MCF 10A (cell line): ENCODE results near the gene CAMK2G. TPM values are rescaled to one million over a fixed set of nuclear protein-coding genes. Genes with fewer than 3 reads are reported as not detected.

Source experiments
- BruUV-seq: library from RNA; stranded (reverse); fragments of 400-500 nt; replicated peaks from 2 replicates; lab custom pipeline; 2021; lab: Mats Ljungman, UMichigan
- CTCF ChIA-PET: fragments of 300-600 bp; sonication (Branson Sonifier 250); formaldehyde crosslinking; extraction: SDS; loops from one replicate; lab custom pipeline; 2021; ENCODE audit warnings: antibody characterized with exemption, inconsistent platforms; lab: Yijun Ruan, JAX
- POLR2A ChIA-PET: fragments of 300-600, 350-650 bp; sonication (Branson Sonifier 250); formaldehyde crosslinking; extraction: SDS; loops from one replicate; lab custom pipeline; 2020; ENCODE audit warnings: antibody characterized with exemption, inconsistent platforms; lab: Yijun Ruan, JAX
- DNase-seq: peaks from one replicate; pipeline ENCODE4 v3.0.0-alpha.2; 2018; ENCODE audit not compliant: unreplicated experiment
- H3K27ac Mint-ChIP-seq: one replicate; pipeline ENCODE4 v1.8.0; 2022; ENCODE audit warnings: mild to moderate bottlenecking, low read depth, mixed read lengths; ENCODE audit not compliant: unreplicated experiment
- H3K27me3 Mint-ChIP-seq: one replicate; pipeline ENCODE4 v1.8.0; 2022; ENCODE audit warnings: mixed read lengths; ENCODE audit not compliant: insufficient read depth, unreplicated experiment
- H3K36me3 Mint-ChIP-seq: one replicate; pipeline ENCODE4 v1.8.0; 2022; ENCODE audit warnings: mild to moderate bottlenecking, moderate library complexity, mixed read lengths; ENCODE audit not compliant: insufficient read depth, unreplicated experiment
- H3K4me1 Mint-ChIP-seq: one replicate; pipeline ENCODE4 v1.8.0; 2022; ENCODE audit warnings: mixed read lengths; ENCODE audit not compliant: insufficient read depth, unreplicated experiment
- H3K4me3 Mint-ChIP-seq: one replicate; pipeline ENCODE4 v1.8.0; 2022; ENCODE audit warnings: mild to moderate bottlenecking, moderate library complexity, mixed read lengths; ENCODE audit not compliant: unreplicated experiment
- H3K9me3 Mint-ChIP-seq: one replicate; pipeline ENCODE4 v1.8.0; 2022; ENCODE audit warnings: mixed read lengths; ENCODE audit not compliant: unreplicated experiment
- CTCF ChIP-seq: fragments of 200-600 bp; IDR thresholded peaks from one replicate; pipeline ENCODE4 v1.8.0; 2022; ENCODE audit warnings: antibody characterized with exemption, mild to moderate bottlenecking; ENCODE audit not compliant: unreplicated experiment
- intact Hi-C: fragments of 100-400 bp; cut with micrococcal nuclease; formaldehyde crosslinking; loops from 2 replicates; pipeline ENCODE4 v1.14.1; 2022
- total RNA-seq: library from RNA; stranded (reverse); gene quantifications from 2 replicates; pipeline ENCODE4 v1.2.3, GENCODE V29; 2022

CAMK2G gene
- total RNA-seq, 1 experiment from 2014 or later = 10.9 TPM

GRCh38 chr10:73828161-73828560 lies 46.2 kb downstream of the CAMK2G start:
- Mint-ChIP-seq H3K4me1 (peaks cover 12% of the 10 kb centered on the region), H3K9me3 (no peaks in the 10 kb centered on the region), H3K4me3 (no peak overlapping the region), H3K36me3 (no peaks in the 10 kb centered on the region), H3K27ac (no peak overlapping the region), H3K27me3 (no peaks in the 10 kb centered on the region)
- intact Hi-C loops = no loop called here
- BruUV-seq = no TSS peak
- no peak for DNase-seq
- POLR2A ChIA-PET = interaction anchor here (1.4 to 1.6 kb wide), 2 partner anchors 9 to 14 kb away, joined by 3 to 5 read pairs; no protein-coding TSS in a partner anchor
- CTCF ChIA-PET = interaction anchor here (0.9 to 1.1 kb wide), 2 partner anchors 8 to 113 kb away, joined by 3 read pairs; no protein-coding TSS in a partner anchor
- TF ChIP-seq CTCF = no peak

GRCh38 chr10:73827346-73828089 lies 46.8 kb downstream of the CAMK2G start:
- intact Hi-C loops = no loop called here
- Mint-ChIP-seq H3K4me3 (peak overlapping the region; percentile 46), H3K27ac (peak overlapping the region; percentile 27), H3K27me3 (no peaks in the 10 kb centered on the region), H3K9me3 (no peaks in the 10 kb centered on the region), H3K4me1 (peaks cover 12% of the 10 kb centered on the region), H3K36me3 (no peaks in the 10 kb centered on the region)
- ChIA-PET CTCF (interaction anchor here (0.6 to 1.1 kb wide), 6 partner anchors 8 to 113 kb away, joined by 3 to 4 read pairs (median 3); no protein-coding TSS in a partner anchor), POLR2A (interaction anchor here (0.8 to 1.7 kb wide), 5 partner anchors 9 to 49 kb away, joined by 3 to 5 read pairs (median 3); no protein-coding TSS in a partner anchor)
- no peak for TF ChIP-seq CTCF
- BruUV-seq = no TSS peak
- DNase-seq = peak; percentile 91

GRCh38 chr10:73824146-73824725 lies 50.1 kb downstream of the CAMK2G start:
- DNase-seq = no peak
- H3K4me1 Mint-ChIP-seq = peaks cover 26% of the 10 kb centered on the region
- no peak for TF ChIP-seq CTCF
- BruUV-seq = no TSS peak
- ChIA-PET CTCF (interaction anchor here (0.7 kb wide), 1 partner anchor 1965 kb away, joined by 3 read pairs; no protein-coding TSS in a partner anchor), POLR2A (no interaction called here)
- intact Hi-C loops = no loop called here
- no peaks in the 10 kb centered on the region for H3K9me3 Mint-ChIP-seq
- peaks cover 4% of the 10 kb centered on the region for H3K36me3 Mint-ChIP-seq
- no peak overlapping the region for H3K27ac Mint-ChIP-seq
- H3K4me3 Mint-ChIP-seq = no peak overlapping the region
- no peaks in the 10 kb centered on the region for H3K27me3 Mint-ChIP-seq

GRCh38 chr10:73823391-73823790 lies 51.0 kb downstream of the CAMK2G start:
- TF ChIP-seq CTCF = no peak
- peaks cover 4% of the 10 kb centered on the region for H3K36me3 Mint-ChIP-seq
- no peak overlapping the region for H3K27ac Mint-ChIP-seq
- ChIA-PET POLR2A (no interaction called here), CTCF (interaction anchor here (0.6 kb wide), 1 partner anchor 438 kb away, joined by 3 read pairs; no protein-coding TSS in a partner anchor)
- no TSS peak for BruUV-seq
- H3K4me3 Mint-ChIP-seq = no peak overlapping the region
- intact Hi-C loops = no loop called here
- DNase-seq = no peak
- no peaks in the 10 kb centered on the region for H3K9me3 Mint-ChIP-seq
- peaks cover 35% of the 10 kb centered on the region for H3K4me1 Mint-ChIP-seq
- no peaks in the 10 kb centered on the region for H3K27me3 Mint-ChIP-seq
